Measurements from ENCODE around the gene FAM131C. TPM values are rescaled to one million over a fixed set of nuclear protein-coding genes. Genes with fewer than 3 reads are reported as not detected.

FAM131C gene
- total and polyA plus RNA-seq, 8 donors, result 0.31 to 13.5 (median 1.7) TPM

DNA sequence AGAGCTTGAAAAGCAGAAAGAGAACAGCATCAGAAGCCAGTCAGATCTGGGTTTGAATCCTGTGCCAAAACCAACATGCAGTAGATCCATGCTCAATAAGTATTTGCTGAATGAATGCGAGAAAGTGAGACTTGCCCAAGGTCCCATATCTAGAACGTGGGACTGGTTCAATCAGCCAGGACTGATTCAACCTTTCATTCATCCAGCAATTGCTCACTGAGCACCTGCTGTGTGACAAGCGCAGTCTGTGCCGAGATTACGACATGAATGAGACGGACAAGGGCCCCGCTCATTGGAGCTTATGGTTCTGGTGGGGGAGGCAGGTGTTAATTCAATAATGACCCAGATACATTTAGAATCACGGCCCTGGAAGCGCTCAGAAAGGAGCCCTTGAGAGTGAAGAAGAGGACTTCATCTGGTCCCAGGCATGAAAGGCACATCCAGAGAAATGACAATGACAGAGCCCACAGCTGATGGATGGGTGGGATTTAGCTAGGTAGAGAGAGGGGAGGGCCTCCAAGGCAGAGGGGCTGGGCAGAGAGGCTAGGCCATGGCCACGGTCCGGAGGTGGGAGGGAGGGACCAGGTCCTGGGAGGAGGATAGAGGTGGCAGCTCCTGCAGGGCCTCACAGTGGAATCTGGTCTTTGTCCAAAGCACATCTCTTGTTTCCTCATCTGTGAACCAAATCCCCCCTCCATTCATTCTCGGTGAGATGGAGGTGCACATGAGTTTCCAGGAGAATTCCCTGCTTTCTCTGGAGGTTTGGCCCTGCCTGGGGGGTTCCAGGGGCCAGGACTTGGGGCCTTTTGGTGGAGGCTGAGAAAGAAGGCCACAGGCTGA is 4.2 kb upstream of the FAM131C start:
- DNase-seq (peak in 1 of 6 donors; percentile 40), ATAC-seq (no peak), FAIRE-seq (no peak)
- peaks cover 0 to 3% (median 0%) of the 10 kb centered on the region in 3 donors for H3K4me1 ChIP-seq
- no peaks in the 10 kb centered on the region for H3K36me3 ChIP-seq
- intact Hi-C loops (cut with DNase I), result loop anchor here (5.0 to 10.0 kb wide), 3 partner anchors 115 to 285 kb away; no protein-coding TSS in a partner anchor
- H3K27ac ChIP-seq, result no peak overlapping the region
- WGBS, 2 donors, result 77 to 78% methylated on average over 12 of the region's 12 CpGs
- no peaks in the 10 kb centered on the region for H3K9me3 ChIP-seq
- H3K4me3 ChIP-seq, result no peak overlapping the region
- no peaks in the 10 kb centered on the region for H3K27me3 ChIP-seq
- TF ChIP-seq, protein P1, sequence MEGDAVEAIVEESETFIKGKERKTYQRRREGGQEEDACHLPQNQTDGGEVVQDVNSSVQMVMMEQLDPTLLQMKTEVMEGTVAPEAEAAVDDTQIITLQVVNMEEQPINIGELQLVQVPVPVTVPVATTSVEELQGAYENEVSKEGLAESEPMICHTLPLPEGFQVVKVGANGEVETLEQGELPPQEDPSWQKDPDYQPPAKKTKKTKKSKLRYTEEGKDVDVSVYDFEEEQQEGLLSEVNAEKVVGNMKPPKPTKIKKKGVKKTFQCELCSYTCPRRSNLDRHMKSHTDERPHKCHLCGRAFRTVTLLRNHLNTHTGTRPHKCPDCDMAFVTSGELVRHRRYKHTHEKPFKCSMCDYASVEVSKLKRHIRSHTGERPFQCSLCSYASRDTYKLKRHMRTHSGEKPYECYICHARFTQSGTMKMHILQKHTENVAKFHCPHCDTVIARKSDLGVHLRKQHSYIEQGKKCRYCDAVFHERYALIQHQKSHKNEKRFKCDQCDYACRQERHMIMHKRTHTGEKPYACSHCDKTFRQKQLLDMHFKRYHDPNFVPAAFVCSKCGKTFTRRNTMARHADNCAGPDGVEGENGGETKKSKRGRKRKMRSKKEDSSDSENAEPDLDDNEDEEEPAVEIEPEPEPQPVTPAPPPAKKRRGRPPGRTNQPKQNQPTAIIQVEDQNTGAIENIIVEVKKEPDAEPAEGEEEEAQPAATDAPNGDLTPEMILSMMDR (IDR thresholded peaks at IDR 0.05), result no peak

DNA sequence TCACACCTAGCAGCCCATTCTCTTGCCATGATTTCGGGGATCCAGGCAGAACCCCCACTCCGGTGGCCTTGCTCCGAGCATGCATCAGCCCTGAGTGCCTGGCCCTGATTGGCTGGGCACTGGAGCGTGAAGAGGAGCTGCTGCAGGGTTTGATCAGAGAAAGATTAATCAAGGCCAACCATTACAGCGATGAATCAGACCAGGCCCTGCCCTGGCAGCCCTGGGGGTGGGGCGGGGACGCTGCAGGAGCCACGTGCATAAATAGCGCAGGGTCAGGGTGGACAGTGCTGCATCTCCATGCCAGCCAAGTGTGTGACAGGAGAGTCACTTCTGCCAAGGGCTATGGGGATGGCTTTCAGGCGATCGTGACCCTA is 3.4 kb upstream of the FAM131C start:
- Histone ChIP-seq H3K4me1 (peaks cover 0 to 3% (median 0%) of the 10 kb centered on the region in 3 donors), H3K36me3 (no peaks in the 10 kb centered on the region), H3K4me3 (no peak overlapping the region), H3K27ac (no peak overlapping the region), H3K9me3 (no peaks in the 10 kb centered on the region), H3K27me3 (no peaks in the 10 kb centered on the region)
- 73 to 78% methylated on average over 11 of the region's 11 CpGs for WGBS, 2 donors
- intact Hi-C loops (cut with DNase I), result loop anchor here (5.0 to 10.0 kb wide), 3 partner anchors 115 to 285 kb away; no protein-coding TSS in a partner anchor
- ATAC-seq (peak in 2 of 4 donors; percentile 1 to 3), DNase-seq (peak in 1 of 6 donors; percentile 40), FAIRE-seq (no peak)
- TF ChIP-seq, protein P1 (IDR thresholded peaks at IDR 0.05), result no peak

DNA sequence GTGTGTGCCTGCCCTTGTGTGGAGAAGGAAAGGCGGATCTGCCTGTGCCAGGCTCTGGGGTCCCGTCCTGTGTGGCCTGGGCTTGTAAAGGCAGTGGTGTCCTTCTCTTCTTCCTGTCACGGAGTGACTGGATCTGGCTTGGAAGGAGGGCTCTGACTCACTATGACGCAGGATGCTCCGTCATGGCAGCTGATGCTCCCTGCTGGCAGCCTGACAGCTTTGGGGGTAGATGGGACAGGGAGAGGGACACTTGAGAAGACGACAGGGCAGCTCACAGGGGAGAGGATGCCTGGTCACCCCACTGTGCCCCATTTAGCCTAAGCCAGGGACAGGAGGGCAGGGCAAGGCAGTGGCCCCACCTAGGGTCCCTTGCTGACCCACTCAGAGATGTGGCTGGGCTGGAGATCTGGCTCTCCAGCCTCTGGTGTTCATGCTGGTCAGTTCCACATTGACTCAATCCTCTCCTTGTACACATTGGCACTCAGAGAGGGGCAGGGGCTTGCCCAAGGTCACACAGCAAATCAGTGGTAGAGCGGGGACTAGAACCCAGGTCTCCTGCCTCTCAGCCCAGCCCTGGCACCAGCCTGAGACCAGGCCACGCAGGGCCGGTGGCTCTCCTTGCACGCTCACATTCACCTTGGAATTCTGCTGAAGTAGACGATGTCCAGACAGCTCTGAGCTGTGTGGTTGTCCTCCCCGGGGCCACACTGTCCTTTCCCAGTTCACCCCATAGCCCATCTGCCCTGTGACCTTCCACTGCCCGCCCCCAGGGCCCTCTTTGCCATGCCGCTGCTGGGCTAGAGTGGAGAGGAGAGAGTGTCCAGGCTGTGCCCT is 2.8 kb upstream of the FAM131C start:
- Histone ChIP-seq H3K4me1 (peaks cover 0 to 3% (median 0%) of the 10 kb centered on the region in 3 donors), H3K36me3 (no peaks in the 10 kb centered on the region), H3K27ac (no peak overlapping the region), H3K9me3 (no peaks in the 10 kb centered on the region), H3K4me3 (no peak overlapping the region), H3K27me3 (no peaks in the 10 kb centered on the region)
- 84 to 89% methylated on average over 14 of the region's 14 CpGs for WGBS, 2 donors
- TF ChIP-seq, protein P1 (IDR thresholded peaks at IDR 0.05), result no peak
- no peak for ATAC-seq
- FAIRE-seq, result no peak
- peak in 2 of 6 donors; percentile 17 to 46 for DNase-seq
- intact Hi-C loops (cut with DNase I), result loop anchor here (5.0 to 10.0 kb wide), 3 partner anchors 116 to 286 kb away; no protein-coding TSS in a partner anchor

DNA sequence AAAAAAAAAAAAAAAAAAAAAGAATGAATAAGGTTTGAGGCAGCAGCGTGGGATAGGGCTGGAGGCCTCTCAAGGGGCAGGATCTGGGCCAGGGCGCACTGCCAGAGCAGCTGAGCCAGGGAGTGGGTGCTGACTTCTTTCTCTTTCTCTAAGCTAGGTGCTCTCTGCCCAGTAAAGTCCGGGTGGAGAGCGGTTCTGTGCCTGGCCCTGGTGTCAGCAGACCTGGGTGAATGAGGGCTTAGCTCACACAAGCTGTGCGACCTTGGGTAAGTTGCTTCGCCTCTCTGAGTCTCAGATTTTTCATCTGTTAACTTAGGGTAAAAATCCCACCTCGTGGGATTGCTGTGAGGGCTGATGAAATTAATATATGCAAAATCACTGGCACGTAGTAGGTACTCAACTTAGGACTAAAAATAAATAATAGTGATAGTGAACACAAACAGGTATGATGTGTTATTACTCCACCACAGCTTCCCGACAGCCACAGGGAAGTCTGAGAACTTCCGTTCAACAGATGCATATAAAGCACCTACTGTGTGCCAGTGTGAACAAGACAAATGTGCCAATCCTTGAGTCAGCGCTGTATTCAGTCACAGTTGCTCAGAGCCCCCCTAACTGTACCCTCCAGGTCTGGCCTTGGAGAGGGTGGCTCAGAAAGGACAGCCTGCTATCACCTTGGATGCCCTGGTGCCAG is 2.0 kb upstream of the FAM131C start:
- FAIRE-seq (no peak), ATAC-seq (no peak), DNase-seq (peak in 1 of 6 donors; percentile 52)
- intact Hi-C loops (cut with DNase I), result loop anchor here (5.0 to 10.0 kb wide), 3 partner anchors 117 to 287 kb away; no protein-coding TSS in a partner anchor
- Histone ChIP-seq H3K4me3 (no peak overlapping the region), H3K4me1 (peaks cover 0 to 3% (median 0%) of the 10 kb centered on the region in 3 donors), H3K27me3 (no peaks in the 10 kb centered on the region), H3K9me3 (no peaks in the 10 kb centered on the region), H3K27ac (no peak overlapping the region), H3K36me3 (no peaks in the 10 kb centered on the region)
- WGBS, 2 donors, result 56 to 61% methylated on average over 11 of the region's 11 CpGs
- TF ChIP-seq, protein P1 (IDR thresholded peaks at IDR 0.05), result no peak
